ENCODE measurements around the gene TM4SF5. TPM values are rescaled to one million over a fixed set of nuclear protein-coding genes. Genes with fewer than 3 reads are reported as not detected.

The TM4SF5 gene
- total RNA-seq, 1 donor from 2014 or later: not detected

DNA sequence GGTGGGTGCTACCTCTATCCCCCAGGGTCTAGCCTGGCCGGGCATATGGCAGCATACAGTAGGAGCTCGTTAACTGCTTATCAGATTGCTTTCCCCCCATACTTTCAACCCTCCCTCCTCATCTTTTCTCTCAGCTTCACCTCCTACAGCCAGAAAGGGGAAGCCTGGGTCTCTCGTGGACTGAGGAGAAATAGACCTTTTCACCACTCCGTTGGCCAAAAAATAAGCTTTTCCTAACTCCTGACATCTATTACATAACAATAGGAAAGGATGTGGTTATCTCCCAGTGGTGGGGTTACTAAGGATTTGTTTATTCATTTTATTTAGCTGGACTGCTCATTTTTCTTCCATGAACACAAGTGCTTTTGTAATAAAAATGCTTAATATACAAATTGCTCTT is 23.0 kb upstream of the TM4SF5 start:
- Mint-ChIP-seq H3K36me3 (ENCODE audit: low read depth) (no peaks in the 10 kb centered on the region), H3K4me1 (peaks cover 13% of the 10 kb centered on the region), H3K4me3 (no peak overlapping the region), H3K27ac (no peak overlapping the region), H3K9me3 (no peaks in the 10 kb centered on the region), H3K27me3 (peaks cover 23% of the 10 kb centered on the region)
- intact Hi-C loops (cut with micrococcal nuclease): no loop called here
- TF ChIP-seq, protein P1, sequence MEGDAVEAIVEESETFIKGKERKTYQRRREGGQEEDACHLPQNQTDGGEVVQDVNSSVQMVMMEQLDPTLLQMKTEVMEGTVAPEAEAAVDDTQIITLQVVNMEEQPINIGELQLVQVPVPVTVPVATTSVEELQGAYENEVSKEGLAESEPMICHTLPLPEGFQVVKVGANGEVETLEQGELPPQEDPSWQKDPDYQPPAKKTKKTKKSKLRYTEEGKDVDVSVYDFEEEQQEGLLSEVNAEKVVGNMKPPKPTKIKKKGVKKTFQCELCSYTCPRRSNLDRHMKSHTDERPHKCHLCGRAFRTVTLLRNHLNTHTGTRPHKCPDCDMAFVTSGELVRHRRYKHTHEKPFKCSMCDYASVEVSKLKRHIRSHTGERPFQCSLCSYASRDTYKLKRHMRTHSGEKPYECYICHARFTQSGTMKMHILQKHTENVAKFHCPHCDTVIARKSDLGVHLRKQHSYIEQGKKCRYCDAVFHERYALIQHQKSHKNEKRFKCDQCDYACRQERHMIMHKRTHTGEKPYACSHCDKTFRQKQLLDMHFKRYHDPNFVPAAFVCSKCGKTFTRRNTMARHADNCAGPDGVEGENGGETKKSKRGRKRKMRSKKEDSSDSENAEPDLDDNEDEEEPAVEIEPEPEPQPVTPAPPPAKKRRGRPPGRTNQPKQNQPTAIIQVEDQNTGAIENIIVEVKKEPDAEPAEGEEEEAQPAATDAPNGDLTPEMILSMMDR (IDR thresholded peaks at IDR 0.05): no peak
- POLR2A ChIA-PET: no interaction called here
- ATAC-seq (ENCODE audit: low read depth): no peak
- CTCF ChIA-PET: no interaction called here
- DNase-seq: no peak

DNA sequence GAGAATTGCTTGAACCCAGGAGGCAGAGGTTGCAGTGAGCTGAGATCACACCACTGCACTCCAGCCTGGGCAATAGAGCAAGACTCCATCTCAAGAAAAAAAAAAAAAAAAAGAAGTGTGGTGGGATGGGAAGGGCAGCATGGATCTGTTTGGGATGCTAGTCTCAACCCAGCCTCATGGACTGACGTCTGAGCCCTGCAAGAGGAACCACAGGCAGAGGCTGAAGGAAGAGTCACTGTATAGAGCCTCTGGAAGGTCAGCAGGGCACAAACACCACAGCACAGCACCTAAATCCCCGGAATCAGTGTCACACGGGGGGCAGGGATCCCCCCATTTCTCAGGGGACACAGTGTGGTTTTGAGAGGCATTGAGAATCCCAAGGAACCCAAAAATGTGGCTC is 21.1 kb upstream of the TM4SF5 start:
- intact Hi-C loops (cut with micrococcal nuclease): no loop called here
- H3K27me3 Mint-ChIP-seq: peaks cover 24% of the 10 kb centered on the region
- H3K9me3 Mint-ChIP-seq: no peaks in the 10 kb centered on the region
- TF ChIP-seq, protein P1 (IDR thresholded peaks at IDR 0.05): no peak
- DNase-seq: no peak
- CTCF ChIA-PET: no interaction called here
- ATAC-seq (ENCODE audit: low read depth): no peak
- no peak overlapping the region for H3K27ac Mint-ChIP-seq
- POLR2A ChIA-PET: no interaction called here
- no peaks in the 10 kb centered on the region for H3K36me3 Mint-ChIP-seq (ENCODE audit: low read depth)
- H3K4me3 Mint-ChIP-seq: no peak overlapping the region
- H3K4me1 Mint-ChIP-seq: peaks cover 13% of the 10 kb centered on the region

DNA sequence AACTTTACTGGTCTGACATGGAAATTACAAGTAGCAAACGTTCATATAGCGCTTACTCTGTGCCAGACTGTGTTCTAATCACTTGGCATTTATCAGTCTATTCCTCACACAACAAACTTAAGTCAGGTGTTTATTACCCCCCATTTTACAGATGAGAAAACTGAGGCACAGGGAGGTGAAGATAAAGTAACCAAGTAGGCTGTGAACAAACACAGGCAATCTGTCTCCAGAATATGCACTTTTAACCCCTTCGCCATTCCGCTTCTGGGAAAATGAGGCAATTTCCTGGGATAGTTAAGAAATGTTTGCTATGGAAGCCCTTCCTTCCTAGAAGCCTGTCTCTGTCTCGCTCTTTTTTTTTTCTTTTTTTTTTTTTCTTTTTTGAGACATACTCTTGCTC is 19.8 kb upstream of the TM4SF5 start:
- DNase-seq (no peak), ATAC-seq (ENCODE audit: low read depth) (no peak)
- ChIA-PET POLR2A (no interaction called here), CTCF (no interaction called here)
- H3K36me3 Mint-ChIP-seq (ENCODE audit: low read depth): no peaks in the 10 kb centered on the region
- no peaks in the 10 kb centered on the region for H3K9me3 Mint-ChIP-seq
- H3K4me3 Mint-ChIP-seq: no peak overlapping the region
- TF ChIP-seq, protein P1 (IDR thresholded peaks at IDR 0.05): no peak
- intact Hi-C loops (cut with micrococcal nuclease): no loop called here
- H3K27me3 Mint-ChIP-seq: peaks cover 19% of the 10 kb centered on the region
- H3K4me1 Mint-ChIP-seq: peaks cover 13% of the 10 kb centered on the region
- no peak overlapping the region for H3K27ac Mint-ChIP-seq

DNA sequence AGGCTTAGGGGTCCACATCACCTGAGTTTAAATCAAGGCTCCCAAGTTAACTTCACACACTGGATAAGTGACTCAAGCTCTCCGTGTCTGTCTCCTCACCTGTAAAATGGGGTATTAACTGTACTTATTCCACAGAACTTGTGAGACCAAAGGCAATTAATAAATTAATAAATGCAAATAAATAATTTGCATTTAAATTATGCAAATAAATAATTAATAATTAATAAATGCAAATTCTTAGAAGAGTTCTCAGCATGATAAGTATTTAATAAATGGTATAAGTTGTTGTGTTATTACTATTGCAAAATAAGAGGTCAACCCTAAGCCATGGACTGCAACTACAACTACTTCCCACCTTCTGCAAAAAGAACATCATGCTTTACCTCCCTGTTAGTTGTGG is 18.3 kb upstream of the TM4SF5 start:
- CTCF ChIA-PET: no interaction called here
- no peak overlapping the region for H3K27ac Mint-ChIP-seq
- no peaks in the 10 kb centered on the region for H3K9me3 Mint-ChIP-seq
- H3K4me3 Mint-ChIP-seq: no peak overlapping the region
- POLR2A ChIA-PET: no interaction called here
- H3K27me3 Mint-ChIP-seq: peaks cover 22% of the 10 kb centered on the region
- H3K36me3 Mint-ChIP-seq (ENCODE audit: low read depth): no peaks in the 10 kb centered on the region
- intact Hi-C loops (cut with micrococcal nuclease): no loop called here
- TF ChIP-seq, protein P1 (IDR thresholded peaks at IDR 0.05): no peak
- DNase-seq (no peak), ATAC-seq (ENCODE audit: low read depth) (no peak)
- H3K4me1 Mint-ChIP-seq: peaks cover 5% of the 10 kb centered on the region

DNA sequence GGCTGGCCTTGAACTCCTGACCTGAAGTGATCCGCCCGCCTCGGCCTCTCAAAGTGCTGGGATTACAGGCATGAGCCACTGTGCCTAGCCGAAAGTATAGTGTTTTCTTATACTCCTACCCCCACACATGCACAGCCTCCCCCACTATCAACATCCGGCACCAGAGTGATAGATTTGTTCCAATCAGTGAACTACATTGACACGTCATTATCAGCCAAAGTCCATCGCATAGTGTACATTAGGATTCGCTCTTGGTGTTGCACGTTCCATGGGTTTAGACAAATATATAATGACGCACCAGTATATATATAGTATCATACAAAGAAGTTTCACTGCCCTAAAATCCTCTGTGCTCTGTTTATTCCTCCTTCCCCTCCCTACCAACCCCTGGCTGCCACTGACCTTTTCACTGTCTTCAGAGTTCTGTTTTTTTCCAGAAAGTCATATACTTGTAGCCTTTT is 11.9 kb upstream of the TM4SF5 start:
- CTCF ChIA-PET: no interaction called here
- Mint-ChIP-seq H3K9me3 (no peaks in the 10 kb centered on the region), H3K27ac (no peak overlapping the region), H3K4me3 (no peak overlapping the region), H3K4me1 (peaks cover 5% of the 10 kb centered on the region), H3K27me3 (peaks cover 10% of the 10 kb centered on the region), H3K36me3 (ENCODE audit: low read depth) (no peaks in the 10 kb centered on the region)
- ATAC-seq (ENCODE audit: low read depth): no peak
- TF ChIP-seq, protein P1 (IDR thresholded peaks at IDR 0.05): no peak
- DNase-seq: no peak
- intact Hi-C loops (cut with micrococcal nuclease): no loop called here
- POLR2A ChIA-PET: no interaction called here
